Midbrain (tissue), 1 donor: Measurements from ENCODE around the gene ATXN1L.
"Not testable (repeated sequence)": the region's sequence is repeated elsewhere in the genome, so short reads cannot be mapped to it uniquely, and the experiment has no call there.

Experiments used
- DNase-seq: peaks from one replicate; lab custom pipeline; 2025; lab: John Stamatoyannopoulos, UW

Gene ATXN1L, protein sequence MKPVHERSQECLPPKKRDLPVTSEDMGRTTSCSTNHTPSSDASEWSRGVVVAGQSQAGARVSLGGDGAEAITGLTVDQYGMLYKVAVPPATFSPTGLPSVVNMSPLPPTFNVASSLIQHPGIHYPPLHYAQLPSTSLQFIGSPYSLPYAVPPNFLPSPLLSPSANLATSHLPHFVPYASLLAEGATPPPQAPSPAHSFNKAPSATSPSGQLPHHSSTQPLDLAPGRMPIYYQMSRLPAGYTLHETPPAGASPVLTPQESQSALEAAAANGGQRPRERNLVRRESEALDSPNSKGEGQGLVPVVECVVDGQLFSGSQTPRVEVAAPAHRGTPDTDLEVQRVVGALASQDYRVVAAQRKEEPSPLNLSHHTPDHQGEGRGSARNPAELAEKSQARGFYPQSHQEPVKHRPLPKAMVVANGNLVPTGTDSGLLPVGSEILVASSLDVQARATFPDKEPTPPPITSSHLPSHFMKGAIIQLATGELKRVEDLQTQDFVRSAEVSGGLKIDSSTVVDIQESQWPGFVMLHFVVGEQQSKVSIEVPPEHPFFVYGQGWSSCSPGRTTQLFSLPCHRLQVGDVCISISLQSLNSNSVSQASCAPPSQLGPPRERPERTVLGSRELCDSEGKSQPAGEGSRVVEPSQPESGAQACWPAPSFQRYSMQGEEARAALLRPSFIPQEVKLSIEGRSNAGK

DNA sequence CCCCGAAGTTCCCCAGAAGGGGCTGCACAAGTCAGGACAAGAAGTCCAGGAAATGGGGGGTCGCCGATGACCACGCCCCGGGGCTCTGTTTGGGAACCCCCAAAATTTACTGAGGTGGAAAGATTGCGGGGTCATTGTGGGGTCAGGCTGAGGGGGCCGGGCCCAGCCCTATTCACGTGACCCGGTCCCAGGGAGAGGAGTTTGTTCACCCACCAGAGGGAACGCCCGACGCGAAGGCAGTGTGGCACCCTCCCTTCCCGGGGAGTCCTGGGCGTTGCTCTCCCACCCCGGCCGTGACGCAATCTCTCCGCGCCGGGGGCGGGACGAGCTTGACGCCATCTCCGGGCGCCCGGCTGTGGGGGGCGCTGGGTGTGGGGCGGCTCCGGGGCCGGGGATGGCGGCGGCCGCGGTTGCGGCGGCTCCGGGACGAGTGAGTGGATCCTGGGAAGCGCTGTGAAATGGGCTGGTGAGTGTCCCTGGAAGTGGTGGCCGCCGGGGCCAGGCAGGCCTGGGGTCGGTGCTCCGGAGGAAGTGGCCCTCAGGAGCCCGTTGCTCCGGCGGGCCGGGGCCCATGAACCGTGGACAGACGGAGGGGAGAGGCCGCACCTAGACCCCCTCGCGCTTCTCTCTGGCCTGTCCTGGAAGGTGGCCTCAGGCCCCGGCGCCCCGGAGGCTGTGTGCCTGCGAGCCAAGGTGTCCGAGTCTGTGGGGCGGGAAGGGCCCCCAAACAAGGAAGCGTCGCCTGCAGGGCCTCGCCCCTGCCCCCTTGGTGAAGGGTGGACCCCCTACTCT lies at the start of gene ATXN1L:
TSS of gene ATXN1L (plus strand) at position 338 of the 792 bp plus-strand sequence. CDS start 3,765 bp downstream, outside the sequence.
- peak; percentile 92 for DNase-seq

DNA sequence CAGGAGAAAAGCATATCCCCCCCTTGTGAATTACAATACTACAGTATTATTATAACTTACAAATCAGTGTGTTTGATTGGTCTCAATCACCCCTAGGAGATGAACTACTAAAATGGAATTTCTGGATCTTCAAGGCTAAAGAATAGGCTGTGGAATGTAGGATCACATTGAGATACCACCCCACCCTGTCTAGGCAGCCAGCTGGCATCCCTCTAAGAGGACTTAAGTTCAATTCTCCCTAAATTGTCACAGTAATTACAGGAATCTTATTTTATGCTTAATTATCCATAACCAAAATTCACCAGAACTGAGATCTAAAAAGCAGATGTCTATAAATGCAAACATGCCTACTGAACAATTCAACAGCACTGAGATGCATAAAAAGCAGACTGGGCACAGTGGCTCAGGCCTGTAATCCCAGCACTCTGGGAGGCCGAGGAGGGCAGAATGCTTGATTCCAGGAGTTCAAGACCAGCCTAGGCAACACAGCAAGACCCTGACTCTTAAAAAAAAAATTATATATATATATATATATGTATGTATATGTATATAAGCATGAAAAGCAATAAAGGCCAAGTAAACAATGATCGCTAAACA lies 49.2 kb upstream of the ATXN1L start:
- no peak for DNase-seq

DNA sequence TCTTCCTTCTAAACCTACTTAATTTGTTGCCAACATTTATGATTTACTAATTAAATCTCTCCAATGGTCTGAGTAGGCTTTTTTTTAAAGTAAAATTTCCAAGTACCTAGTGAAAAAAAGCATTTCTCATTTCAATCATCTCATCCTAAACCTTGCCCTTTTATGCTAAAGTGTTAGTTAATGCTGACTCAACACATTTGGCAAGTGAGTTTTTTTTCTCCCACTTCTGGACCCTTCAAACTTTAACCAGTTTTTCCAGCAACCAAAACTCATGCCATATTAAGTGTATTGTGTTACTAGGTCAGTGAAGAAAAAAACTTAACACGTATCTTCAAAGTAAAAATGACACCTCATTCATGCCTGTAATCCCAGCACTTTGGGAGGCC lies 42.5 kb upstream of the ATXN1L start:
- no peak for DNase-seq

DNA sequence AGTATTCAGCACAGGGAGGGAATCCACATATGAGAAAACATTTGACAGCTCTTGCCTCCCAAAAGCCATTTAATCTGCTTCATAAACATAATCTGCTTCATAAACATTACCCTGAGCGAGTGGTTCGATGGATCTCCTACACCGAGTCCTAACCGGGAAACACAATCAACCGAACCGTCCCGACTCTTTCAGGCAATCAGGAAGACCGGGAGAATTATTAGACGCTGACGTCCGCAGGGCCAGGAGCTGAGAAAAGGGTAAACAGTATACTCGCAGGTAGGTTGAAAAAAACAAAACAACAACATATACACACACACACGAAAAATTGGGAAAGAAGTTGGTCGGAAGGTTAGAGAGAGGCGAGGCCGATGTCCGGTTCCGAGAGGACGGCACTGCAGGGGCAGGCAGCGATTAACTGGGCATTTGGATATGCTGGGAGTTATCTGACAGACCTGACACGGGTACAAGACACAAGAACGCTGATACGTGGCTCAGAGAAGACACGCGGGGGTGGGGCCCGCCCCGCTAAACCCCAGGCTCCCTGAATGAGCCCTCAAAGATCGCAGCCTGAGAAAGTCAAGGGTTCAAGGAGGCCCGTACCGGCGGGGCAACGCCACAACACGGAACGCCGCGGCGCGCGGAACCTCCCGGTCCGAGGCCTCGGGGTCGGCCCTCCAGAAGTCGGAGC lies 37.7 kb upstream of the ATXN1L start:
- DNase-seq, result no peak

DNA sequence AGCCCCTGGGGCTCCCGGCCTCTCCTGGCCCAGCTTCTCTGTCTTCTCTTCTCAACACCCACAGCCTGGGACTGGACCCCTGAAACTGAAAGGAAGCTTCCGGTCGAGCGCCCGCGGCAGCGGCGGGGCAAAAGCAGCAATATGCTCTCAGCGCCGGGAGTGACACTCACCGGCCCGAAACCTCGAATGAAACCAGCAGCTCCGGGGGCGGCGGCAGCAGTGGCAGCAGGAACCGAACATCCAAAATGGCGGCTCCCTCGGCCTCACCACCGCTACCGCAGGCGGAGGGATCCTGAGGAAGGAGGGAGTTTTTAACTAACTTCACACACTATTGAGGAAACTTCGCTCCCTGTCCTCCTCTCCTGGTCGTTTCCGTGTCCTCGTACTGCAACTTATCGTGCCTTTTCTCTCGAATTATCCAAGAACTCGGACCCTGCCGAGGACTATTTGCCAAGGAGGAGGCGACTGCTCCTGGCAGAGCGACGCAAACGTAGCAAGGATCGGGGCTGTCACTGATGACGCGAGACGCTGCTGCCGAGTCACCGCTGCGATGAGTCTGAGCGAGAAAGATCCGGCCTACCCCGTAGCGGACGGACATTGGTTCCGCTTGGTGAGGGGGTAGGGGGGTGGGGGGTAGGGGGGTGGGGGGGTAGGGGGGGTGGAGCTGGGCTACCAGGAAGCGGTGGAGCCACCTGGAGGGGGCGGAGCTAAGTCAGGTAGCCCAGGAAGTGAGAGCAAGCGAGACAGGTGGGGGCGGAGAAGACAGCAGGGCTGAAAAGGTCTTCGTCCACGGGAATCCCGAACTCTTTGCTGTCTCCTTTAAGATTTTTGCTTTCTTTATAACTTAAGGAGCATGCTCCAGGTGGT lies 37.0 kb upstream of the ATXN1L start, which contains the start of gene AP1G1:
TSS of gene AP1G1 (minus strand) at position 242 of the 867 bp plus-strand sequence. CDS start 19,355 bp downstream, outside the sequence.
- DNase-seq, result peak; percentile 94

DNA sequence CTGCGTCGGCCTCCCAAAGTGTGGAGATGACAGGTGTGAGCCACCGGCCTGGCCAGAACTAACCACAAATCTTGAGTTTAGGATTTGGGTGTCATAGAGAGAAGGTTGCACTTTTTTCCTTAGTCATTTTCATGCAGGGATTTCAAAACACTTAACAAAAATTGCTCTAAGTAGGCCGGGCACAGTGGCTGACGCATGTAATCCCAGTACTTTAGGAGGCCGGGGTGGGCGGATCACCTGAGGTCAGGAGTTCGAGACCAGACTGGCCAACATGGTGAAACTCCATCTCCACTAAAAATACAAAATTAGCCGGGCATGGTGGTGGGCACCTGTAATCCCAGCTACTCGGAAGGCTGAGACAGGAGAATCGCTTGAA lies 35.6 kb upstream of the ATXN1L start:
- DNase-seq, result not testable (repeated sequence)

DNA sequence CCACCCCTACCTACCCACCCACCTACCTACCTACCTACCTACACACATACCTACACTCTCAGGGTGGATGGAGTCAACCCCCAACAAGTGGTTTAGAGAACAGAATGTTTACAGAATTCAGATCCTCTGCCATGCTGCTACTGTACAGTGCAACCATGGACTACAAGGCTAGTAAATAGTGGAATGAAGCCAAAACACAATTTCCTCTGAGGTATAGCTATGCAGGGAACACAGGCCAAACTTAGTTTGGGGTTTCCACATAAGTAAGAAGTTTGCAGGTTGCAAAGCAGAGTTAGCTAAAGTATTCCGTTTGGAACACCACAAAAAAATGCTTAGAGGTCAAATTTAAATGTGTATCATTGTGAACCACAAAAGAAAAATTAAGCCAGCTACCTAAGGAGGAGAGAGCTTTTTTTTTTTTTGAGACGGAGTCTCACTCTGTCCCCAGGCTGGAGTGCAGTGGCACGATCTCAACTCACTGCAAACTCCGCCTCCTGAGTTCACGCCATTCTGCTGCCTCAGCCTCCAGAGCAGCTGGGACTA lies 34.4 kb upstream of the ATXN1L start:
- DNase-seq, result no peak

DNA sequence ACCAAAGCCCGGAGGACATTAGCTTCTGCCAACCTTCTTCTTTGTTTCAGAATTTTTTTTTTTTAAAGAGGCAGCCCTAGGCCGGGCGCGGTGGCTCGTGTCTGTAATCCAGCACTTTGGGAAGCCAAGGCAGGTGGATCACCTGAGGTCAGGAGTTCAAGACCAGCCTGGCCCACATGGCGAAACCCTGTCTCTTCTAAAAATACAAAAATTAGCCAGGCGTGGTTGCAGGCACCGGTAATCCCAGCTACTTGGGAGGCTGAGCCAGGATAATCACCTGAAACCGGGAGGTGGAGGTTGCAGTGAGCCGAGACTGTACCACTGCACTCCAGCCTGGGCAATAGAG lies 28.6 kb upstream of the ATXN1L start:
- DNase-seq, result not testable (repeated sequence)

DNA sequence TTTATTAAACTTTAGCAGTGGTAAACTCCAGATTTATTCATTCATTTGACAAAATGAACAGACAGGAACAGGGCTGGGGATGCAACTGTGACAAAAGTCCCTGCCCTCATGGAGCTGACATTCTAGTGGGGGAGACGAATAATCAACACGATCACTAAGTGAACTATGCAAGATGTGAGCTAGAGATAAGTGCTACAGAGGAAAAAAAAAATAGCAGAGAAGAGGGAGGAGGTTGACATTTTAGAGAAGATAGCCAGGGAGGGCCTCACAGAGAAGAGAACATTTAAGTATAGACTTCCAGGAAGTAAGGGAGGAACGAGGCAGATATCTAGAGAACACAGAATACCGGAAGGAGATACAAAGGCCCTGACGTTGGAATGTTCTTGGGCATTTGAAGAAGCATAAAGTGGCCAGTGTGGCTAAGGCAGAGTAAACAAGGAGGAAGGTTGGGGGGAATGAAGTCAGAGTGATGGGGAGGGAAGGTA lies 19.2 kb upstream of the ATXN1L start:
- DNase-seq, result no peak

DNA sequence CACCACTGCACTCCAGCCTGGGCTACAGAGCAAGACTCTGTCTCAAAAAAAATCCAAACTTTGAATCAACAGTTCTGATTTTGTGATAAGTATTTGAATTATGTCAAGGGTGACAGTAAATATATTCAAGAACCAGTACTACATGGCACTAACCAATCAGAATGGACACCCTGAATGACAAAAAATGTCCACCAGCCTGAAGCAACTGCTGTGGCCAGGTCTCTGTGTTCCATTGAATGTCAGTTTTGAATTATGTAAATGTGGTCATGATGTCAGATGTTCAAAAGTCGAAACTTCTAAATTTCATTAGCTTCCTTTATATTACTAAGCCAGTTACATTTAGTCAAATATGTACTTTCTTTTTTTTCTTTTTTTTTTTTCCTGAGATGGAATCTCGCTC lies 15.4 kb upstream of the ATXN1L start:
- DNase-seq, result no peak

DNA sequence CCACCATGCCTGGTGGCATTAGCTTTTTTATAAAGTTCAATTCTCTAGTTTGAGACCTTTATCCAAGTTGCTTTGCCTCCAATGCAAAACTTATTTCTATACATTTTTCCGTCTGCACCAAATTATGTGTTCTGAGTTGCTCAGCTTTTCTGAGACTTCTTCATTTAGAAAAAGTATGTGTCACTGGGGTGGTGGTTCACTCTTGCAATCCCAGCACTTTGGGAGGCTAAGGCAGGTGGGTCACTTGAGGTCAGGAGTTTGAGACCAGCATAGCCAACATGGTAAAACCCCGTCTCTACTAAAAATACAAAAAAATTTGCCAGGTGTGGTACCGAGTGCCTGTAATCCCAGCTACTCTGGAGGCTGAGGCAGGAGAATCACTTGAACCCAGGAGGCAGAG lies 14.1 kb upstream of the ATXN1L start:
- not testable (repeated sequence) for DNase-seq

DNA sequence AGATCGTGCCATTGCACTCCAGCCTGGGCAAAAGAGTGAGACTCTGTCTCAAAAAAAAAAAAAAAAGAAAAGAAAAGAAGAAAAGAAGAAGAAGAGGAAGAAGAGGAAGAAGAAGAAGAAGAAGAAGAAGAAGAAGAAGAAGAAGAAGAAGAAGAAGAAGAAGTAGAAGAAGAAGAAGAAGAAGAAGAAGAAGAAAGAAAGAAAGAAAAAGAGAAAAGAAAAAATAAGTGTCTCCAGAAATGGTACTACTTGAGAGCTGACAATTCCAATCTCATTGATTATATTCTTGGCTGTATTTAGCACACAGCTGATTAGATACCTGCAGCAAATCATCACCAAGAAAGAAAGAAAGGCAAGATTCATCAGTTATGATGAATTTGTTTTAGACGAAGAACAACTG lies 13.7 kb upstream of the ATXN1L start:
- not testable (repeated sequence) for DNase-seq

DNA sequence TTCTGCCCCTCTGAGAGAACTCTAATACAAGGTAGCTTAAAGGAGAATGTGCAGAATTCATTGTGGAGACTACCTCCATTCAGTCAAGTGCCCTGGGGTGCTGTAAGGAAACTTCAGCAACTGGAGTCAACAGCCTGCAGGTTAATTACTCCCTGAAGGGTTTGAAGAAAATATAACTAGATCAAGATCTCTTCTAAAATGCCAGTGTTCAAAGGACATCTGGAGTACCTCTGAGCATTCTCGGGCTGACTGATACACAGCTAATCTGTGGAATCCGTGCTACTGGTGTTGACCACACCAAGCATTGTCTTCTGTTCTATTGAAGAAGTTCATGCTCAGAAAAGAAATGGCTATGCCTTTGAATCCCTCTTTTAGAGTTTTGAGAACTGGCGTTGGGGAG lies 11.5 kb upstream of the ATXN1L start:
- no peak for DNase-seq

DNA sequence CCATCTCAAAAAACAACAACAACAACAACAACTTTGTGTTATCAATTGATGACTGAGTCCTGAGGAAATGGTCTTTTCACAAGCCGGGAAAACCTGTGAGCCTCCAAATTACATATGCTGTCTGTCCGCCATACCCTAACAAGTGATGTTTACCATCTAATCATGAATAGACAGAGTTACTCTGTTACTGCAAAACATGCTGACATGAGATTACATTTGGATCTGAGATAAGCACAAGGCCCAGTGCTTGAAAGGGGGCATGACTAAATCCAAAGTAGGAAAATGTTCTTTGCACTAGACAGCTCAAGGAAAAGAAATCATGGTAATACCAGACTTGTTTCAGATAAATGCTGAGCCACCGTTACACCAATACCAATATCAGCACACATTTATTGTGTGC lies 8.6 kb upstream of the ATXN1L start:
- DNase-seq, result no peak

DNA sequence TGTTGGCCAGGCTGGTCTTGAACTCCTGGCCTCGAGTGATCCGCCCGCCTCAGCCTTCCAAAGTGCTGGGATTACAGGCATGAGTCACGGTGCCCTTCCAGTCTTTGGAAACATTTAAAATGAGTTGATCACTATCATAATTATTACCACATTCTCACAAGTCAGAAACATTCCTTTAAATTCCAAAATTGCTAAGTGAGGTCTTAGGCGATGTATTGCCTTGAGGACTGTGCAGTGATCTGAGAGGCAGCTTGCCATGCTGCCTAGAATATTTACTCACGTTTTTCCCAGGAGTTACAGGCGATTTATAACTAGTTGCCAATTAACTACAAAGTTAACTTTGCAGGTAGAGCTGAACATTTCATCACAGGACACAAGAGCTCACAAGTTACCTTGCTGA lies 5.7 kb upstream of the ATXN1L start:
- no peak for DNase-seq

DNA sequence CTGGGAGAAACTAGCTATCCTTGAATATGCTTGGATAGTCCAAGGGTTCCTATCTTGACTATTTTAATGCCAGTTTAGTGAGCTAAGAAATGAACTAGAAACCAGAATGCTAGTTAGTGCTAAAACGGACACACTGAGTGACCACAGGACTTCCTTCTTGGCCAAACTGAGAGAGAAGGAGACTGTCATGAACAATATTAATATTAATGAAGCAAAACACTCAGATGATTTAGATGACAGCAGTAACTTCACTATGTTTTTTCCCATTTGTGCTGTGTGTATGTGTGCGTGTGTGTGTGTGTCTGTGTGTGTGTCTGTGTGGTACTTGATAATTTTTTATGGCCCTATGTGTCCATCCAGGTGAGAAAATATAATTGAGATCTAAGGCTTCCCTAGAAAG lies 2.2 kb upstream of the ATXN1L start:
- DNase-seq, result no peak

DNA sequence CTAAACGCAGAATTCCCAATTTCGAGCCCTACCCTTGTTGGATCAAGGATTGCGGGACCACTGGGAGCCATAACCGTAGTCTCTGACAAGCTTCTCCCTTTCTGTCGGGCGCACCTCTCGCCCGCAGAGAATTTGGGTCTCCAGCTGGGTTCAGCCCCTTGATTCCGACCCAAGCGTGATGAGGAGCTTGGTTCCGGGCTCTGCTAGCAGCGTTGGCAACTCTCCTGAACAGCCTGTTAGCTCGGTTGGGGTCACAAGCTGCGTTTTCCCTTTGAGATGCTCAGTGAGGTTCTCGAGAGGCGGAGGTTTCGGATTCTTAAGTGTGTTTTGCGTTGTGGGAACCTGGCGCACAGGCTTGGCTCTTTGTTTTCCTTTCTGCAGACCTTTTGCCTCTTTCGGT lies 655 bp downstream of the ATXN1L start:
- DNase-seq, result no peak

DNA sequence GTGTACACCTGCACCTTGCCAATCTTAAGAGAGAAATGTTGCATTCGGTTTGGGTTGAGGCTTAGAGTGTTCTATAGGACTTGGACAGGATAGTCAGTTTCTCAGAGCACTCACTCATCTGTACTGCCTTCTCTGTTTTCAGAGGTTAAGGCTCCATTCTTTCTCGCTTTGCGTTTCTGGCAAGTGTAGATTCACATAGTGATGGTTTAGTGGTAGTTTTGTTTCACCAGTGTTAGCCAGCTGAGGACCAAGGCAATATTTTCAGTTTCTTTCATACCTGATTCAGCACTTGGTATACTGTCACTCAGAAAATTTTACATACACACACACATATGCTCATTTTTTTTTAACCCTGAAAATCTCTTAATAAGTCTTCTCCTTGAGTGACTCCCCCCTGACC lies 1.3 kb downstream of the ATXN1L start:
- DNase-seq, result no peak

DNA sequence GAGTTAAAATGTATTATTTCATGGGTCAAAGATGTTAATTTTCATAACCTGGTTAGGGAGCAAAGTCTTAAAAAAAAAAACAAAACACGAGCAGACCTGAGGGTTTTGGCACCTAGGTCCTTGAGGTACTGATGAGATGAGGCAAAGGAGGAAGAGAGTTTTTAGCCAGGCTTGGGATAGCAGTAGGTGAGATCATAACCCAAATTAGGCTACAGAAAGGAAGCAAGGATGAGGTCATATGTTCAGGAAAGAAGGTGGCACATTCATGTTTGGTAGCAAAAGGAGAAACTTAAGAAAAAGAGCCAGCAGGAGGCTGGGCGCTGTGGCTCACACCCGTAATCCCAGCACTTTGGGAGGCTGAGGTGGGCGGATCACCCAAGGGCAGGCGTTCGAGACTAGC lies 2.8 kb downstream of the ATXN1L start:
- no peak for DNase-seq

DNA sequence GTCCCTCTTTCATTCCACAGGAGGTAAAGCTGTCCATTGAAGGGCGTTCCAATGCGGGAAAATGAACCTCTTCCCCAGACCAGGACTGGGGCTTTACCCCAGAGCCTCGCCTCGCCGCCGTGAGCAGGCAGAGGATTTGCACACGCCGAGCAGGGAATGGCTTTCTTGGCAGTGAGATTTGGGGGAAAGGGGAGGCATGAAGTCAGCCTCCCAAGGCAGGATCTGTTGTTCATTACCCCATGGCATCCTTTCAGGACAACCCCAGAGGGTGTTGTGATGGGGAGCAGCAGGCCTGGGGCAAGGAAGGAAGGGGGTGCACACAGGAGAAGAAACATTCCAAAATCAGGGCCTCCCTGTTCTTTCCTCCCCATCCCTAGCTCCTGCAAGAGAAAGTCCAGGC lies 6.0 kb downstream of the ATXN1L start:
- DNase-seq, result no peak
